GM12878 (cell line): ENCODE data around the gene CARD19. TPM values are rescaled to one million over a fixed set of nuclear protein-coding genes. Genes with fewer than 3 reads are reported as not detected.

ENCODE experiments used
- ATAC-seq: fragments of 200-7000 bp; cut with Tn5 transposase; 3 replicates; pipeline ENCODE4 v1.9.1; 2020; ENCODE audit warnings: mild to moderate bottlenecking, moderate library complexity
- BruUV-seq: library from RNA; stranded (reverse); fragments of 400-500 nt; replicated peaks from 2 replicates; lab custom pipeline; 2021; lab: Mats Ljungman, UMichigan
- CTCF ChIA-PET: fragments of 300-600 bp; sonication (Branson Sonifier 250); formaldehyde crosslinking; extraction: SDS; loops from one replicate; lab custom pipeline; 2021; ENCODE audit warnings: inconsistent platforms; lab: Yijun Ruan, JAX
- POLR2A ChIA-PET: fragments of 350-600 bp; formaldehyde crosslinking; extraction: SDS; loops from one replicate; lab custom pipeline; 2021; ENCODE audit warnings: inconsistent platforms; lab: Charles Lee
- RAD21 ChIA-PET: fragments of 300-600 bp; sonication (Branson Sonifier 250); formaldehyde crosslinking; loops from one replicate; lab custom pipeline; 2023; ENCODE audit warnings: antibody characterized with exemption; ENCODE audit not compliant: unreplicated experiment; lab: Charles Lee
- SMC1A ChIA-PET: fragments of 300-600 bp; sonication (Branson Sonifier 250); formaldehyde crosslinking; loops from one replicate; lab custom pipeline; 2023; ENCODE audit not compliant: unreplicated experiment, uncharacterized antibody; lab: Charles Lee
- DNase-seq: peaks from one replicate; pipeline ENCODE4 v3.0.0-alpha.2; 2011; ENCODE audit warnings: low read depth, low spot score
- FAIRE-seq: peaks from 3 replicates; lab custom pipeline; 2011; peaks lifted over from hg19 to GRCh38; lab: Jason Lieb, UNC
- H2AFZ ChIP-seq: 2 replicates; pipeline ENCODE4 v1.6.0; 2011; ENCODE audit warnings: low read depth, low read length, control low read depth; ENCODE audit not compliant: control insufficient read depth
- H3K27ac ChIP-seq: 2 replicates; pipeline ENCODE4 v1.5.1; 2011; ENCODE audit warnings: control low read depth; ENCODE audit not compliant: control insufficient read depth, insufficient read depth
- H3K27me3 ChIP-seq, 2 experiments: replicated peaks in 1 of 2; 2 replicates each; pipeline versions ENCODE4 v1.6.0 to v1.6.1; 2011; ENCODE audit warnings: low read length in 1 of 2; ENCODE audit not compliant: control insufficient read depth in 2 of 2, insufficient read depth in 2 of 2
- H3K36me3 ChIP-seq, 2 experiments: 2 replicates each; pipeline ENCODE4 v1.5.1; 2011; ENCODE audit warnings: low read length in 1 of 2; ENCODE audit not compliant: control insufficient read depth in 2 of 2, insufficient read depth in 2 of 2
- H3K4me1 ChIP-seq: 2 replicates; pipeline ENCODE4 v1.6.1; 2011; ENCODE audit warnings: mild to moderate bottlenecking, low read length, moderate library complexity, mixed read lengths; ENCODE audit not compliant: control insufficient read depth, insufficient read depth
- H3K4me2 ChIP-seq: 2 replicates; pipeline ENCODE4 v1.6.0; 2011; ENCODE audit warnings: control low read depth; ENCODE audit not compliant: control insufficient read depth, insufficient read depth
- H3K4me3 ChIP-seq: fragments of 200-600 bp; sonication (generic); 2 replicates; pipeline ENCODE4 v1.5.1; 2016
- H3K79me2 ChIP-seq: 2 replicates; pipeline ENCODE4 v1.6.0; 2011; ENCODE audit warnings: low read length; ENCODE audit not compliant: control insufficient read depth, insufficient read depth
- H3K9ac ChIP-seq: 2 replicates; pipeline ENCODE4 v1.8.0; 2011; ENCODE audit warnings: low read length, control low read depth, mixed read lengths; ENCODE audit not compliant: control insufficient read depth, insufficient read depth
- H3K9me3 ChIP-seq: replicated peaks from 3 replicates; pipeline ENCODE4 v1.5.1; 2011; ENCODE audit warnings: mild to moderate bottlenecking, low read length; ENCODE audit not compliant: control insufficient read depth, insufficient read depth
- H4K20me1 ChIP-seq: 2 replicates; pipeline ENCODE4 v1.6.0; 2011; ENCODE audit not compliant: control insufficient read depth, insufficient read depth
- BCL3 ChIP-seq: IDR thresholded peaks from 2 replicates; pipeline ENCODE4 v1.6.1; 2011; ENCODE audit warnings: borderline replicate concordance, low read depth, mild to moderate bottlenecking, moderate library complexity, low read length; ENCODE audit not compliant: insufficient read depth, poor library complexity, severe bottlenecking
- BHLHE40 ChIP-seq, 2 experiments: fragments of 450-650 bp in 1 of 2; IDR thresholded peaks; 2 replicates each; pipeline ENCODE4 v1.6.1; 2011 to 2017; ENCODE audit warnings: low read depth in 2 of 2, borderline replicate concordance in 1 of 2, improper control_type of control experiment in 1 of 2, low read length in 1 of 2, mild to moderate bottlenecking in 1 of 2
- NBN ChIP-seq: fragments of 450-650 bp; IDR thresholded peaks from 2 replicates; pipeline ENCODE4 v1.6.1; 2016
- NFXL1 ChIP-seq: fragments of 450-650 bp; IDR thresholded peaks from 2 replicates; pipeline ENCODE4 v1.6.1; 2017; ENCODE audit warnings: antibody characterized with exemption, mild to moderate bottlenecking, borderline replicate concordance
- NFYB ChIP-seq: IDR thresholded peaks from 2 replicates; pipeline ENCODE4 v1.6.1; 2011; ENCODE audit warnings: low read depth, mild to moderate bottlenecking, low read length, improper control_type of control experiment, moderate library complexity; ENCODE audit not compliant: insufficient read depth
- PBX3 ChIP-seq: IDR thresholded peaks from 2 replicates; pipeline ENCODE4 v1.6.1; 2011; ENCODE audit warnings: mild to moderate bottlenecking, low read depth, low read length, moderate library complexity; ENCODE audit not compliant: insufficient replicate concordance
- RELB ChIP-seq: fragments of 450-650 bp; IDR thresholded peaks from 2 replicates; pipeline ENCODE4 v1.6.1; 2017; ENCODE audit warnings: low read depth, mild to moderate bottlenecking, moderate library complexity
- SPI1 ChIP-seq: IDR thresholded peaks from 2 replicates; pipeline ENCODE4 v1.6.1; 2011; ENCODE audit warnings: low read depth, mild to moderate bottlenecking, low read length, moderate library complexity, borderline replicate concordance; ENCODE audit not compliant: insufficient read depth
- TCF3 ChIP-seq: IDR thresholded peaks from 2 replicates; pipeline ENCODE4 v1.6.1; 2012; ENCODE audit warnings: low read depth, mild to moderate bottlenecking, low read length, borderline replicate concordance; ENCODE audit not compliant: insufficient read depth
- WGBS: methylation state at CpG from one replicate; pipeline ENCODE4 v1.1.6; 2016; ENCODE audit warnings: low lambda C conversion rate; ENCODE audit not compliant: insufficient replicate concordance, insufficient coverage; ENCODE audit errors: missing lambda C conversion rate; 5-methylcytosine and 5-hydroxymethylcytosine counted together
- in situ Hi-C: fragments of 300-500 bp; cut with MboI; formaldehyde crosslinking; loops from 9 replicates; pipeline ENCODE4 v1.14.3; 2018; ENCODE audit warnings: mixed read lengths
- intact Hi-C: fragments of 100-400 bp; cut with micrococcal nuclease; formaldehyde crosslinking; loops from one replicate; pipeline ENCODE4 v1.14.2; 2022; ENCODE audit not compliant: unreplicated experiment
- polyA plus RNA-seq, 11 experiments: library from polyadenylated mRNA; depleted of rRNA in 4 of 11; unstranded in 6 of 11; stranded (reverse) in 5 of 11; fragments of >200 nt; fragmentation: Nextera tagmentation in 4 of 11; fragmentation: Illumina TruSeq in 1 of 11; extraction: Ambion mirVana in 4 of 11; extraction: Trizol in 1 of 11; gene quantifications; 1 replicate in 1 of 11; 2 replicates in 10 of 11; pipeline versions ENCODE4 v1.2.1 to v1.2.3, GENCODE V29; 2011 to 2016; ENCODE audit warnings: inconsistent platforms in 2 of 11, missing spikeins in 2 of 11, low read depth in 1 of 11
- total RNA-seq, 4 experiments: library from RNA; depleted of rRNA in 3 of 4; stranded (reverse); fragments of >200 nt in 3 of 4; fragmentation: Illumina TruSeq in 1 of 4; extraction: Trizol in 1 of 4; gene quantifications; 2 replicates each; pipeline versions ENCODE4 v1.2.1 to v1.2.3, GENCODE V29; 2013 to 2021
- TF ChIP-seq, protein P1 (sequence below): fragments of 450-650 bp; IDR thresholded peaks from 2 replicates; pipeline ENCODE4 v1.6.1; 2017; ENCODE audit warnings: mild to moderate bottlenecking

CARD19 gene
- total and polyA plus RNA-seq, 10 of the 15 experiments (the other 5 are each of a cell fraction or from before 2014, with no cell fraction given), result 0.61 to 41.6 (median 19.9) TPM

DNA sequence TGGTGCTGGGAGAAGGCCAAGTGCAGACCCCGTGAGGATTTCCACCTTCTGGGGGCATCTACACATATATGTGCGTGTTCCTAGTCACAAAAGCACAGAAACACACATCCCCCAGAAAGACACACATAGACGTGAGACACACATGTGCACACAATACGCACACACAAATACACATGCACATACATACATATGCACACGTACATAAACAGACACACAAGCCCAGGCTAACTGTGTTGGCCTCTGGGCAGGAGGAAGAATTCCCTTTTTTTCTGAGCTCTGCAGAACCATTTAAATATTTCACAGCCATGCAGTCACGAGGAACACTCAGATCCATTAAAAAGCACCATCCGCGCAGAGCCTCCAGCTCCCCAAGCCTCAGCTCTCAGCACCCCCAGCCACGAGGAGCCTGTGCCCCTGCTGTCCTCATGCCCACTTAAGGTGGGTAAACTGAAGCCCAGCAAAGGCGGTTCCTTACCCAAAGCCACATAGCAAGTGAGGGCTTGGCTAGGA lies 32.8 kb downstream of the CARD19 start:
- H3K27ac ChIP-seq, result no peak overlapping the region
- DNase-seq (no peak), ATAC-seq (no peak), FAIRE-seq (no peak)
- H2AFZ ChIP-seq, result no peak overlapping the region
- H3K9ac ChIP-seq, result no peak overlapping the region
- peaks cover 24% of the 10 kb centered on the region for H3K4me1 ChIP-seq
- no peak overlapping the region for H3K4me2 ChIP-seq
- RAD21 ChIA-PET, result interaction anchor here (5.4 kb wide), 1 partner anchor 20 kb away, joined by 21 read pairs; no protein-coding TSS in a partner anchor
- no peaks in the 10 kb centered on the region for H3K9me3 ChIP-seq
- intact Hi-C loops, result no loop called here
- POLR2A ChIA-PET, result interaction anchor here (1.5 kb wide), 1 partner anchor 33 kb away, joined by 4 read pairs; the partner anchor contains the start of gene CARD19
- CTCF ChIA-PET, result interaction anchor here (2.3 kb wide), 1 partner anchor 20 kb away, joined by 16 read pairs; no protein-coding TSS in a partner anchor
- no peaks in the 10 kb centered on the region for H3K27me3 ChIP-seq
- no peaks in the 10 kb centered on the region for H4K20me1 ChIP-seq
- peaks cover 12% of the 10 kb centered on the region for H3K79me2 ChIP-seq
- peaks cover 0 to 2% of the 10 kb centered on the region in 2 experiments; a peak in 2 of 4 replicates for H3K36me3 ChIP-seq
- SMC1A ChIA-PET, result interaction anchor here (1.4 kb wide), 1 partner anchor 69 kb away, joined by 3 read pairs; no protein-coding TSS in a partner anchor
- 84% methylated on average over 10 of the region's 10 CpGs for WGBS
- H3K4me3 ChIP-seq, result no peak overlapping the region
- TF ChIP-seq NBN (no peak), TCF3 (no peak), BCL3 (peak; percentile 54), PBX3 (peak; percentile 17), SPI1 (no peak), BHLHE40 (IDR thresholded peaks at IDR 0.05; ENCODE audit: borderline replicate concordance in 1 of 2, low read depth in 2 of 2, low read length in 1 of 2) (no peak), RELB (no peak), NFXL1 (no peak), NFYB (no peak)
- TF ChIP-seq, protein P1, sequence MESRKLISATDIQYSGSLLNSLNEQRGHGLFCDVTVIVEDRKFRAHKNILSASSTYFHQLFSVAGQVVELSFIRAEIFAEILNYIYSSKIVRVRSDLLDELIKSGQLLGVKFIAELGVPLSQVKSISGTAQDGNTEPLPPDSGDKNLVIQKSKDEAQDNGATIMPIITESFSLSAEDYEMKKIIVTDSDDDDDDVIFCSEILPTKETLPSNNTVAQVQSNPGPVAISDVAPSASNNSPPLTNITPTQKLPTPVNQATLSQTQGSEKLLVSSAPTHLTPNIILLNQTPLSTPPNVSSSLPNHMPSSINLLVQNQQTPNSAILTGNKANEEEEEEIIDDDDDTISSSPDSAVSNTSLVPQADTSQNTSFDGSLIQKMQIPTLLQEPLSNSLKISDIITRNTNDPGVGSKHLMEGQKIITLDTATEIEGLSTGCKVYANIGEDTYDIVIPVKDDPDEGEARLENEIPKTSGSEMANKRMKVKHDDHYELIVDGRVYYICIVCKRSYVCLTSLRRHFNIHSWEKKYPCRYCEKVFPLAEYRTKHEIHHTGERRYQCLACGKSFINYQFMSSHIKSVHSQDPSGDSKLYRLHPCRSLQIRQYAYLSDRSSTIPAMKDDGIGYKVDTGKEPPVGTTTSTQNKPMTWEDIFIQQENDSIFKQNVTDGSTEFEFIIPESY, result no peak
- in situ Hi-C loops, result no loop called here
- no TSS peak for BruUV-seq
